Measurements from ENCODE around the gene MMAB.

DNA sequence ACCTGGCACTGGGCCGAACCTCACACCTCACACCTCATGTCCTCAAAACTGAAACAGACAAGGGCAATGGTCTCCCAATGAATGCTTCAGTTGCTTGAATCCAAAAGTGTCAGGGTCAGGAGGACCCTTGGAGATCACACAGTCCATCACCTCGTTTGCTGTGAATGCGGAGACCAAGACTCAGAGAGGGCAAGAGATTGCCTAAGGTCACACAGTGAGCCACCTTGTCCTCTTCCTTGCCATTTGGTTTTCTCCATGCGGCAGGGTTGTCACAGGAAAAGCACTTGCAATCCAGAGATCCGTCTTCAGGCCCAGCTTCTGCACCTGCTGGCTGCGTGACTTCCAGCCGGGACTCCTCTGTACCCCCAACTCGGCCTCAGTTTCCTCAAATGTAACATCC lies 28.3 kb upstream of the MMAB start:
- TF ChIP-seq, protein P1, sequence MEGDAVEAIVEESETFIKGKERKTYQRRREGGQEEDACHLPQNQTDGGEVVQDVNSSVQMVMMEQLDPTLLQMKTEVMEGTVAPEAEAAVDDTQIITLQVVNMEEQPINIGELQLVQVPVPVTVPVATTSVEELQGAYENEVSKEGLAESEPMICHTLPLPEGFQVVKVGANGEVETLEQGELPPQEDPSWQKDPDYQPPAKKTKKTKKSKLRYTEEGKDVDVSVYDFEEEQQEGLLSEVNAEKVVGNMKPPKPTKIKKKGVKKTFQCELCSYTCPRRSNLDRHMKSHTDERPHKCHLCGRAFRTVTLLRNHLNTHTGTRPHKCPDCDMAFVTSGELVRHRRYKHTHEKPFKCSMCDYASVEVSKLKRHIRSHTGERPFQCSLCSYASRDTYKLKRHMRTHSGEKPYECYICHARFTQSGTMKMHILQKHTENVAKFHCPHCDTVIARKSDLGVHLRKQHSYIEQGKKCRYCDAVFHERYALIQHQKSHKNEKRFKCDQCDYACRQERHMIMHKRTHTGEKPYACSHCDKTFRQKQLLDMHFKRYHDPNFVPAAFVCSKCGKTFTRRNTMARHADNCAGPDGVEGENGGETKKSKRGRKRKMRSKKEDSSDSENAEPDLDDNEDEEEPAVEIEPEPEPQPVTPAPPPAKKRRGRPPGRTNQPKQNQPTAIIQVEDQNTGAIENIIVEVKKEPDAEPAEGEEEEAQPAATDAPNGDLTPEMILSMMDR (IDR thresholded peaks at IDR 0.05 in 4 of 5, conservative IDR thresholded peaks at IDR 0.05 in 1 of 5), result no peak
- no peak for TF ChIP-seq POLR2A (IDR thresholded peaks at IDR 0.05)
